RWPE1 (cell line): ENCODE measurements around the gene MUC22.

Experiments
- CTCF ChIA-PET: fragments of 350-600 bp; sonication (Branson Sonifier 250); formaldehyde crosslinking; extraction: SDS; loops from one replicate; lab custom pipeline; 2021; lab: Yijun Ruan, JAX
- POLR2A ChIA-PET: fragments of 400-600 bp; formaldehyde crosslinking; extraction: SDS; loops from one replicate; lab custom pipeline; 2020; ENCODE audit warnings: antibody characterized with exemption; ENCODE audit not compliant: low non-redundant PET; lab: Yijun Ruan, JAX
- DNase-seq: peaks from one replicate; pipeline ENCODE4 v3.0.0; 2012; ENCODE audit warnings: low spot score
- H3K27ac ChIP-seq: fragments of 450-650 bp; 2 replicates; pipeline ENCODE4 v1.5.1; 2017
- CTCF ChIP-seq: fragments of 450-650 bp; conservative IDR thresholded peaks from 2 replicates; pipeline ENCODE4 v1.5.1; 2017; ENCODE audit warnings: low read depth, mild to moderate bottlenecking

The MUC22 gene

GRCh38 chr6:30979690-30980089 lies 30.6 kb upstream of the MUC22 start:
- POLR2A ChIA-PET, result no interaction called here

GRCh38 chr6:30981942-30982772 lies 28.1 kb upstream of the MUC22 start:
- no peak for DNase-seq
- no peak for TF ChIP-seq CTCF
- POLR2A ChIA-PET, result no interaction called here
- CTCF ChIA-PET, result interaction anchor here (0.5 kb wide), 1 partner anchor 79 kb away, joined by 4 read pairs; no protein-coding TSS in a partner anchor
- H3K27ac ChIP-seq, result no peak overlapping the region

More at GRCh38 chr6:30979690-30980089, 30.6 kb upstream of the MUC22 start:
- CTCF ChIA-PET, result interaction anchor here (0.7 kb wide), 1 partner anchor 100 kb away, joined by 3 read pairs; no protein-coding TSS in a partner anchor
- no peak for TF ChIP-seq CTCF
- H3K27ac ChIP-seq, result no peak overlapping the region
- no peak for DNase-seq

- ChIA-PET CTCF (no interaction called here), POLR2A (no interaction called here)
- H3K27ac ChIP-seq, result no peak within 1 kb of the TSS
- DNase-seq, result no peak
- TF ChIP-seq CTCF, result no peak
These were observed 26.8 kb upstream of the MUC22 start, which contains the start of gene MUC21 for GRCh38 chr6:30983439-30983838. TSS of gene MUC21 (plus strand) at chr6:30983718. CDS start at chr6:30983959, 241 bp downstream.

- CTCF ChIA-PET, result no interaction called here
- TF ChIP-seq CTCF, result no peak
These were observed 24.8 kb upstream of the MUC22 start for GRCh38 chr6:30985490-30985889.

GRCh38 chr6:30987304-30987703 lies 23.0 kb upstream of the MUC22 start:
- no peak for TF ChIP-seq CTCF
- no peak overlapping the region for H3K27ac ChIP-seq
- POLR2A ChIA-PET, result no interaction called here
- no peak for DNase-seq
- CTCF ChIA-PET, result no interaction called here

More at GRCh38 chr6:30985490-30985889, 24.8 kb upstream of the MUC22 start:
- DNase-seq, result no peak
- POLR2A ChIA-PET, result no interaction called here
- no peak overlapping the region for H3K27ac ChIP-seq

GRCh38 chr6:30988209-30988825 lies 22.0 kb upstream of the MUC22 start:
- H3K27ac ChIP-seq, result no peak overlapping the region
- ChIA-PET CTCF (interaction anchor here (0.6 kb wide), 2 partner anchors 69 to 170 kb away, joined by 3 to 4 read pairs; partner anchors contain the start of gene TCF19), POLR2A (no interaction called here)
- no peak for TF ChIP-seq CTCF
- no peak for DNase-seq
